Stomach (tissue), 4 donors: Measurements from ENCODE around the gene SYNPO.

ENCODE experiments used
- POLR2A ChIP-seq, 4 donors: fragments of 450-650 bp; IDR thresholded peaks; one replicate each; pipeline ENCODE4 v1.6.1; 2016; ENCODE audit warnings: antibody characterized with exemption in 4 of 4, control low read depth in 2 of 4, mild to moderate bottlenecking in 1 of 4, moderate library complexity in 1 of 4
- POLR2AphosphoS5 ChIP-seq, 3 donors: sonication (generic); formaldehyde crosslinking; IDR thresholded peaks; one replicate each; pipeline ENCODE4 v1.6.1; 2016; ENCODE audit warnings: antibody characterized with exemption in 3 of 3
- TF ChIP-seq, protein P1 (sequence below), 7 experiments: fragments of 450-650 bp in 4 of 7; fragments of 200-600 bp in 3 of 7; sonication (generic) in 3 of 7; IDR thresholded peaks; one replicate each; pipeline ENCODE4 v1.5.1; 2016 to 2019; ENCODE audit warnings: antibody characterized with exemption in 7 of 7, control low read depth in 2 of 7, mild to moderate bottlenecking in 1 of 7

- TF ChIP-seq, protein P1, sequence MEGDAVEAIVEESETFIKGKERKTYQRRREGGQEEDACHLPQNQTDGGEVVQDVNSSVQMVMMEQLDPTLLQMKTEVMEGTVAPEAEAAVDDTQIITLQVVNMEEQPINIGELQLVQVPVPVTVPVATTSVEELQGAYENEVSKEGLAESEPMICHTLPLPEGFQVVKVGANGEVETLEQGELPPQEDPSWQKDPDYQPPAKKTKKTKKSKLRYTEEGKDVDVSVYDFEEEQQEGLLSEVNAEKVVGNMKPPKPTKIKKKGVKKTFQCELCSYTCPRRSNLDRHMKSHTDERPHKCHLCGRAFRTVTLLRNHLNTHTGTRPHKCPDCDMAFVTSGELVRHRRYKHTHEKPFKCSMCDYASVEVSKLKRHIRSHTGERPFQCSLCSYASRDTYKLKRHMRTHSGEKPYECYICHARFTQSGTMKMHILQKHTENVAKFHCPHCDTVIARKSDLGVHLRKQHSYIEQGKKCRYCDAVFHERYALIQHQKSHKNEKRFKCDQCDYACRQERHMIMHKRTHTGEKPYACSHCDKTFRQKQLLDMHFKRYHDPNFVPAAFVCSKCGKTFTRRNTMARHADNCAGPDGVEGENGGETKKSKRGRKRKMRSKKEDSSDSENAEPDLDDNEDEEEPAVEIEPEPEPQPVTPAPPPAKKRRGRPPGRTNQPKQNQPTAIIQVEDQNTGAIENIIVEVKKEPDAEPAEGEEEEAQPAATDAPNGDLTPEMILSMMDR (IDR thresholded peaks at IDR 0.05): no peak
- no peak for TF ChIP-seq POLR2AphosphoS5 (IDR thresholded peaks at IDR 0.05)
- no peak for TF ChIP-seq POLR2A (IDR thresholded peaks at IDR 0.05)
These were observed 17.7 kb downstream of the SYNPO start for GRCh38 chr5:150658121-150658520.
